Pancreas (tissue), 10 donors: ENCODE data around the gene GALNT13. TPM values are rescaled to one million over a fixed set of nuclear protein-coding genes. Genes with fewer than 3 reads are reported as not detected.

Experiments used
- ATAC-seq, 4 donors: fragments of 200-7000 bp; cut with Tn5 transposase; one replicate each; pipeline versions ENCODE4 v1.8.0 to v1.9.1; 2020; ENCODE audit warnings: mild to moderate bottlenecking in 4 of 4, moderate library complexity in 4 of 4
- DNase-seq, 6 donors: peaks; one replicate each; pipeline ENCODE4 v3.0.0-alpha.2; 2020
- FAIRE-seq: peaks from 2 replicates; lab custom pipeline; 2012; peaks lifted over from hg19 to GRCh38; lab: Jason Lieb, UNC
- H3K27ac ChIP-seq, 4 donors: fragments of 200-600 bp; sonication (generic); 1 replicate in 3 of 4; 2 replicates in 1 of 4; pipeline versions ENCODE4 v1.5.0 to v1.8.0; 2020
- H3K27me3 ChIP-seq, 4 donors: fragments of 200-600 bp; one replicate each; pipeline ENCODE4 v1.8.0; 2021
- H3K36me3 ChIP-seq, 3 donors: fragments of 200-600 bp; sonication (generic) in 1 of 3; one replicate each; pipeline versions ENCODE4 v1.5.0 to v1.8.0; 2020 to 2021
- H3K4me1 ChIP-seq, 3 donors: fragments of 200-600 bp; one replicate each; pipeline ENCODE4 v1.8.0; 2021
- H3K4me3 ChIP-seq, 4 donors: fragments of 200-600 bp; sonication (generic) in 2 of 4; one replicate each; pipeline versions ENCODE4 v1.5.0 to v1.8.0; 2020 to 2021
- H3K9me3 ChIP-seq, 4 donors: fragments of 200-600 bp; one replicate each; pipeline ENCODE4 v1.8.0; 2021
- CTCF ChIP-seq, 4 donors: fragments of 200-600 bp; sonication (generic) in 3 of 4; IDR thresholded peaks; one replicate each; pipeline versions ENCODE4 v1.5.0 to v1.8.0; 2021; ENCODE audit warnings: antibody characterized with exemption in 4 of 4
- WGBS, 2 donors: extraction: QIAGEN DNeasy Blood & Tissue Kit; methylation state at CpG; one replicate each; pipeline ENCODE4 v1.1.7; 2013; 5-methylcytosine and 5-hydroxymethylcytosine counted together
- intact Hi-C, 3 donors: fragments of 100-400 bp; cut with DNase I; formaldehyde crosslinking; loops; one replicate each; pipeline versions ENCODE4 v1.11.1 to v1.14.2; 2022
- polyA plus RNA-seq, 2 donors: library from polyadenylated mRNA; stranded (reverse); fragments of 200-250 nt; gene quantifications; one replicate each; pipeline ENCODE4 v1.2.3, GENCODE V29; 2013
- total RNA-seq, 6 donors: library from RNA; stranded (reverse); fragmentation: NEBNext Ultra II Directional in 4 of 6; extraction: Animal tissue kit (Norgen Biotek cat#: 25700) in 4 of 6; gene quantifications; one replicate each; pipeline versions ENCODE4 v1.2.1 to v1.2.4, GENCODE V29; 2021 to 2023
- donor health status: healthy with polysubstance abuse.
- donor health status: DM: no; HTN: no; CAD: no; lungs with moderate emphysema.
- donor health status: DM: no; HTN: no; CAD: no.
- donor health status: control.
- donor health status: control.
- donor health status: Bipolar disorder and iron deficiency.
- donor health status: DM: yes; HTN: yes; CAD: no.
- donor health status: DM: no; HTN: no; CAD: no.
- donor health status: DM: no; HTN: no; CAD: no.
- donor health status: DM: yes; HTN: yes; CAD: no.

The GALNT13 gene
- total and polyA plus RNA-seq, 8 donors: 0.09 to 1.8 (median 0.74) TPM

DNA sequence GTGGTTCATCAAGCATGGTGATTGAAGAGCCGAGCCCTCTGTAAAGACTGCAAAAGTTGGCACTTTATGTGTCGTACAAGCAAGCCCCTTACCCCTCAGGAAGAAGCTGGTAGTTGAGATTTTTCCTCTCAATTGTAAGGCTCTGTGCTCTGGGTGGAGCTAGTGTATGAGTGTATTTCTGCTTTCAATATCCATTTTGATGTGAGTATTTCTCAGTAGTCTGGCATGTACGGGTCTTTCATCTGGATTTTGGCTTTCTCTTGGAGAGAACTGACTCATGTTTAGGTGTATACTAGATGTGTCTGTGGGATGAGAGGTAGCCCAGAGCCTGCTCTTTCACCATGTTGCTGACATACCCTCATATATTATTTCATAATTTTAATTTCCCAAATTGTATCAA is 420.2 kb downstream of the GALNT13 start:
- TF ChIP-seq CTCF (IDR thresholded peaks at IDR 0.05): no peak
- Histone ChIP-seq H3K4me3 (no peak overlapping the region), H3K27me3 (no peaks in the 10 kb centered on the region), H3K9me3 (no peaks in the 10 kb centered on the region), H3K27ac (no peak overlapping the region), H3K4me1 (no peaks in the 10 kb centered on the region), H3K36me3 (no peaks in the 10 kb centered on the region)
- intact Hi-C loops: no loop called here
- ATAC-seq: no peak
- no peak for FAIRE-seq
- no peak for DNase-seq
- 53 to 56% methylated on average over 3 of the region's 3 CpGs for WGBS, 2 donors

GRCh38 chr2:154293864-154294263 is 422.1 kb downstream of the GALNT13 start:
- no peaks in the 10 kb centered on the region for H3K4me1 ChIP-seq
- H3K4me3 ChIP-seq: no peak overlapping the region
- H3K27me3 ChIP-seq: no peaks in the 10 kb centered on the region
- no peaks in the 10 kb centered on the region for H3K36me3 ChIP-seq
- FAIRE-seq: no peak
- TF ChIP-seq CTCF (IDR thresholded peaks at IDR 0.05): no peak
- no peak for ATAC-seq
- intact Hi-C loops: no loop called here
- no peak for DNase-seq
- no peak overlapping the region for H3K27ac ChIP-seq
- no peaks in the 10 kb centered on the region for H3K9me3 ChIP-seq

- Histone ChIP-seq H3K4me1 (no peaks in the 10 kb centered on the region), H3K4me3 (no peak overlapping the region), H3K9me3 (no peaks in the 10 kb centered on the region), H3K36me3 (no peaks in the 10 kb centered on the region), H3K27ac (no peak overlapping the region), H3K27me3 (no peaks in the 10 kb centered on the region)
- intact Hi-C loops: no loop called here
- DNase-seq (no peak), FAIRE-seq (no peak), ATAC-seq (no peak)
- WGBS, 2 donors: 56 to 58% methylated on average over 3 of the region's 3 CpGs
- TF ChIP-seq CTCF (IDR thresholded peaks at IDR 0.05): no peak
Measured at GRCh38 chr2:154306266-154306970, 434.7 kb downstream of the GALNT13 start.

DNA sequence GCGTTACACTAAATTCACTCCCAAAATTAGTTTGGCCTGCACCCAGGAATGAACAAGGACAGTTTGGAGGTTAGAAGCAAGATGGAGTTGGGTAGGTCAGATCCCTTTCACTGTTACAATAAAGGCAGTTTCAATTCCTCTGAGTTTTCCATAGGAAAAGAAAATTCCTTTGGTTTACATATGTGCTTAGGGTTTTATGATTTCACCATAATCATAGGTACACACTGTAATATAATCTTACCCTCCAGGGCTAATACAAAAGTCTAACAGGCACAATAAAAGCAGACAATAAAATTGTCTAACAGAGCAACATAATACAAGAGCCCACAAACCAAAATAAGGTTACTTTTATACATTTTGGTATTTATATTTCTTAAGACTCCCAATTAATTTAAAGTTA is 435.3 kb downstream of the GALNT13 start:
- FAIRE-seq (no peak), ATAC-seq (no peak), DNase-seq (no peak)
- Histone ChIP-seq H3K4me3 (no peak overlapping the region), H3K36me3 (no peaks in the 10 kb centered on the region), H3K4me1 (no peaks in the 10 kb centered on the region), H3K27me3 (no peaks in the 10 kb centered on the region), H3K27ac (no peak overlapping the region), H3K9me3 (no peaks in the 10 kb centered on the region)
- 68 to 71% methylated on average over 1 of the region's 1 CpG for WGBS, 2 donors
- intact Hi-C loops: no loop called here
- no peak for TF ChIP-seq CTCF (IDR thresholded peaks at IDR 0.05)

DNA sequence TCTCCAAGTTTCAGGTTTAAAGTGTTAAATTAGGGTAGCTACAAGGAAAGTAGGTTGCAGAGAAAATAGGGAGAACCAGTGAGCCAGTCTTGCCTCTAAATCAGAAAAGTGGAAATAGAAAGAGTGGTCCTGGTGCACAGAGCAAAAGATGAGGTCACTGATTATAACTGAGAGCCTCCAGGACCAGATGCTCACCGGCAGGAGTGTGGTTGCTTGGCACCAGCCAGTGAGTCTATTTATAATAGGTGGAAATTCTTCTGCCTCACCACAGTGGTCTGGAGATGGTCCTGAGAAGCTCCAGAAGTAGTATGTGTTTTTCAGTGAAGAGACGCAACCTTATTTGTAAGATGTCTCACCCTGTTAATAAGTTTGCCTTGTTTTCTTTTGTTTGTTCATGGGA is 452.9 kb downstream of the GALNT13 start:
- Histone ChIP-seq H3K9me3 (no peaks in the 10 kb centered on the region), H3K4me1 (peaks cover 0 to 3% (median 0%) of the 10 kb centered on the region in 3 donors), H3K27me3 (no peaks in the 10 kb centered on the region), H3K27ac (no peak overlapping the region), H3K4me3 (no peak overlapping the region), H3K36me3 (no peaks in the 10 kb centered on the region)
- TF ChIP-seq CTCF (IDR thresholded peaks at IDR 0.05): no peak
- ATAC-seq (no peak), FAIRE-seq (no peak), DNase-seq (no peak)
- intact Hi-C loops: no loop called here
- WGBS, 2 donors: 73 to 77% methylated on average over 2 of the region's 2 CpGs
